Epithelial cell of esophagus (primary cell): ENCODE data around the gene ZNF628.
"Not testable (repeated sequence)": the region's sequence is repeated elsewhere in the genome, so short reads cannot be mapped to it uniquely, and the experiment has no call there.

Experiments
- DNase-seq: peaks from one replicate; pipeline ENCODE4 v3.0.0; 2010; ENCODE audit warnings: low read depth
- H3K4me3 ChIP-seq: 2 replicates; pipeline ENCODE4 v1.5.1; 2011; ENCODE audit warnings: mild to moderate bottlenecking, low read length, control low read depth
- TF ChIP-seq, protein P1 (sequence below): IDR thresholded peaks from 2 replicates; pipeline ENCODE4 v1.5.1; 2011; ENCODE audit warnings: low read depth, mild to moderate bottlenecking, low read length, control low read depth, inconsistent platforms; ENCODE audit not compliant: insufficient read depth; ENCODE audit errors: missing control alignments

Gene ZNF628

DNA sequence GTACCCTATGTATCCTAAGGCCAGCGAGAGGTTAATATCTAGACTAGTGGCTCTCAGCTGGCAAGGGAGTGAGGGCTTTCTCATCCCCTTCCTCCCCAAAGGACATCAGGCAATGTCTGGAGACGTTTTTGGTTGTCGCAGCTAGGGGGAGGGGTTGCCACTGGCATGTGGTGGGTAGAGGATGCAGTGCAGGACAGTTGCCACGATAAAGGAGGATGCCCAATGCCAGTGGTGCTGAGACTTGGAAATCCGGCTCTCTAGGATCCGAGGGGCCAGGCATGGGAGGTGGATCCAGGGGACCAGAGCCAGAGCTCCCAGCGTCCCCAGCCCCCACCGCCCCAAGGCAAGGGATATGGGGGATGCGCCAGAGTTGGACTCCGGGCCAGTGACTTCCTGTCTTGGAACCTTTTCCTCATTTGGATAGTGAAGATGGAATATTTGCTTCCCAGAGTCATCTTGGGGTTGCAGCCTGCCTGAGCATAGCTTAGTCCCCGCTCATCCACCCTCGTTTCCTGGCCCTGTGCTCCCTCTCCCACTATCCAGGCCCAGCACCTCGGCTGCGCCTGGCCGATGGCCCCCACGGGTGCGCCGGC, 16.7 kb downstream of the ZNF628 start:
- no peak overlapping the region for H3K4me3 ChIP-seq
- TF ChIP-seq, protein P1, sequence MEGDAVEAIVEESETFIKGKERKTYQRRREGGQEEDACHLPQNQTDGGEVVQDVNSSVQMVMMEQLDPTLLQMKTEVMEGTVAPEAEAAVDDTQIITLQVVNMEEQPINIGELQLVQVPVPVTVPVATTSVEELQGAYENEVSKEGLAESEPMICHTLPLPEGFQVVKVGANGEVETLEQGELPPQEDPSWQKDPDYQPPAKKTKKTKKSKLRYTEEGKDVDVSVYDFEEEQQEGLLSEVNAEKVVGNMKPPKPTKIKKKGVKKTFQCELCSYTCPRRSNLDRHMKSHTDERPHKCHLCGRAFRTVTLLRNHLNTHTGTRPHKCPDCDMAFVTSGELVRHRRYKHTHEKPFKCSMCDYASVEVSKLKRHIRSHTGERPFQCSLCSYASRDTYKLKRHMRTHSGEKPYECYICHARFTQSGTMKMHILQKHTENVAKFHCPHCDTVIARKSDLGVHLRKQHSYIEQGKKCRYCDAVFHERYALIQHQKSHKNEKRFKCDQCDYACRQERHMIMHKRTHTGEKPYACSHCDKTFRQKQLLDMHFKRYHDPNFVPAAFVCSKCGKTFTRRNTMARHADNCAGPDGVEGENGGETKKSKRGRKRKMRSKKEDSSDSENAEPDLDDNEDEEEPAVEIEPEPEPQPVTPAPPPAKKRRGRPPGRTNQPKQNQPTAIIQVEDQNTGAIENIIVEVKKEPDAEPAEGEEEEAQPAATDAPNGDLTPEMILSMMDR = no peak
- DNase-seq = no peak

DNA sequence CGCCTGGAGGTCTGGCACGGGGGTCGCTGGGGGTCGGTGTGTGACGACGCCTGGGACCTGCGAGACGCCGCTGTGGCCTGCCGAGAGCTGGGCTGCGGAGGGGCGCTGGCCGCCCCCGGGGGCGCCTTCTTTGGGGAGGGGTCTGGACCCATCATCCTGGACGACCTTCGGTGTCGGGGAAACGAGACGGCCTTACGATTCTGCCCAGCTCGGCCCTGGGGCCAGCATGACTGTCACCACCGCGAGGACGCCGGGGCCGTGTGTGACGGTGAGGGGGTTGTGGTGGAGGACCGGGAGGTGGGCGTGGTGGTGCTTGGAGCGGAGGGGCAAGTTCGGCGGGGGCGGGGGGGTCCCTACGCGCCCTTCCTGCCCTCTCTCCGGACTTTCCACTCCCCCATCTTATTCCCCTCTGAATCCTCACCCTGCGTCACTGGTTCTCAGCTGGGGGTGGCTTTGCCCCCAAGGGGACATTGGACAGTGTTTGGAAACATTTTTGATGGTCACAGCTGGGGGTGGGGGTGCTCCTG, 17.3 kb downstream of the ZNF628 start:
- no peak overlapping the region for H3K4me3 ChIP-seq
- TF ChIP-seq, protein P1 = no peak
- DNase-seq = no peak

DNA sequence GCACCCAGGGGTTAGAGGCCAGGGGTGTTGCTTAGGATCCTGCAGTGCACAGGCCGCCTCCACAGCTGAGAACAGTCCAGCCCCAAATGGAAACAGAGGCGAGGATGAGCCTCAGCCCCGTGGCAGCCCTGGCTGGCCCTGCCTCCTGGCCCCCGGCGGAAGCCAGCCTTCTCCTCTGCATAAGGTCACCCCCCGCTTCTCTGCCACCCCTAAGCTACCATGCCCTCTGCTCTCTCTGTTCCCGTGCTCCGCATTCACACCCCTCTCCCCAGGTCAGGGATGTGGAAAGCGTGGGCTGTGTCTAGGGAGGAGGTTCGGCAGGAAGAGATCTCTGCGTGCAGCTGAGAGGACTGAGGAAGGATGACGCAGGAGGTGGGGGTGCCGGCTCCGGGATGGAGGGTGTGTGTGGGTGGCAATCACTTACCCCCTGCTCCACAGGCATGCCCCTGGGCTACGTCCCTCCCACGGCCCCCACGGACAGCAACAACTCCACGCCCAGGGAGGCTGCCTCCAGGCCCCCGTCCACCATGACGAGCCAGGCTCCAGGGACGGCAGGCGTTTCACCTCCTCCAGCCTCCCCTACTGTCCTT, 17.9 kb downstream of the ZNF628 start:
- no peak for DNase-seq
- no peak overlapping the region for H3K4me3 ChIP-seq

DNA sequence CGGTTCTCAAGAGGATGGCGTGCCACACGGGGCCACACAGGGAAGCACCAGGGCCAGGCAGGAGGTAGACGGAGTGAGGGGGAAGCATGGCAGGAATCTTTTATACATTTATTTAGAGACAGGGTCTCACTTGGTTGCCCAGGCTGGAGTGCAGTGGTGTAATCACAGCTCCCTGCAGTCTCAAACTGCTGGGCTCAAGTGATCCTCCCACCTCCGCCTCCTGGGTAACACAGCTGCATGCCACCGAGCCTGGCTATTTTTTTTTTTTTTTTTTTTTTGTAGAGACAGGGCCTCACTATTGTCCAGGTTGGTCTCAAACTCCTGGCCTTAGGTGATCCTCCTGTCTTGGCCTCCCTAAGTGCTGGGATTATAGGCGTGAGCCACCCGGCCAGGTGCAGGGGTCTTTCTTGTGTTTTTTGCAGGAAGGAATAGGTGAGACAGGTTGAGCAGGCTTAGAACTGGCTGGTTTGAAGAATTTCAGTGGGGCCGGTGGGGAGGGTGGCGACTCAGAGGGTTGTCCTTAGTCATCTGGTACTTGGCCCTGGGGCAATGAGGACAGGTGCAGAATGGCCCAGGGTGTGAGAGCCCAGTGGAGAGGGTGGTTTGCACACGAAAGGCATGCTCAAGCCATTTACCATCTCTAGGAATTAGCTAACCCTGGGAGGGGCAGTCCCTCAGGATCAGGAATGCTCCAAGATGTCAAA, 19.4 kb downstream of the ZNF628 start:
- TF ChIP-seq, protein P1 = no peak
- no peak overlapping the region for H3K4me3 ChIP-seq
- DNase-seq = no peak

More for the DNA sequence above, 17.9 kb downstream of the ZNF628 start:
- TF ChIP-seq, protein P1 = no peak

DNA sequence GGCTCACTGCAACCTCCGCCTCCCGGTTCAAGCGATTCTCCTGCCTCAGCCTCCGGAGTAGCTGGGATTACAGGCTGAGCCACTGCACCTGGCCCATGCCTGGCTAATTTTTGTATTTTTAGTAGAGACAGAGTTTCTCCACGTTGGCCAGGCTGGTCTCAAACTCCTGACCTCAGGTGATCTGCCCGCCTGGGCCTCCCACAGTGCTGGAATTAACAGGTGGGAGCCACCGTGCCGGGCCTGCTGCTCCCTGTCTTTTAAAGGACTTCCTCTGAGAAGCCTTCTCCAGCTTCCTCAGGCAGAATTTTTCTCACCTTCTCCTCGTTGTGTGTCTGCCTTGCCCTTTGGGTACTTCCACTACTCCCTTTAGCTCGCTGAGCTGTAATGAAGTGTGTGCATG, 20.4 kb downstream of the ZNF628 start:
- not testable (repeated sequence) for H3K4me3 ChIP-seq, DNase-seq

DNA sequence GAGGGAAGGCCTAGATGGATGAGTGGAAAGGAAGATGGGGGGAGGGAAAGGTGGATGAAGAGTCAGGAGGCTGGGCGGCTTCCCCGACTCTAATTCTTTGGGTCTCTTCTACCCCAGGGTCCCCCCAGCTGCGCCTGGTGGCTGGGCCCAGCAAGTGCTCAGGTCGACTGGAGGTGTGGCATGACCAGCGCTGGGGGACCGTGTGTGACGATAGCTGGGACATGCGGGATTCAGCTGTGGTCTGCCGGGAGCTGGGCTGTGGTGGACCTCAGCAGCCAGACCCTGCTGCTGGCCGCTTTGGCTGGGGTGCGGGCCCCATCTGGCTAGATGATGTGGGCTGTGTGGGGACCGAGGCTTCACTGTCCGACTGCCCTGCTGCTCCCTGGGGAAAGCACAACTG, 21.3 kb downstream of the ZNF628 start:
- TF ChIP-seq, protein P1 = no peak
- no peak overlapping the region for H3K4me3 ChIP-seq
- no peak for DNase-seq

DNA sequence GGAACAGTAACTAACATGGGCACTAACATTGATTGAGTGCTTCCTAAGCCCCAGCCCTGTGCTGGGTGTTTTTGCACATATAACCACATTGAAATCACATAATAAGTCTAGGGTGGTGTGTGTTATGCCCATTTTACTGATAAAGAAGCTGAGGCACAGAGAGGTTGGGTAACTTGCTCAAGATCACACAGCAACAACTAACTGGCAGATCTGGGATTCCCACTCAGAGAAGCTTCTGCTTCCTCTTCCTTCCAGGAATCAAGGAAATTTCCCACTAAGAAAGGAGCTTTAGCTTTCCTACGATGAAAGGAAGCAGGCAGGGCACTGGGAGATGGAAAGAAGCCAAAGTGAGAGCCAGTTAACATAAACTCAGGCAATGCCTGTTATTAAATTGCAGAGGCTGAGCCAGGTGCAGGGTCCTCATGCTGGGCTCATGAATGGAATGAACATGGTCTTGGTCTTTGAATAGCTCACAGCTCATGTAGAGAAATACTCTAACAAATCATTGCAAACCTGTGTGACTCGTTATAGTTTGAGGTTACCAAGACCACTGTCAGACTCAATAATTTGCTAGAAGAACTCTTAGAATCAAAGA, 21.9 kb downstream of the ZNF628 start:
- no peak for DNase-seq
- no peak overlapping the region for H3K4me3 ChIP-seq
- TF ChIP-seq, protein P1 = no peak
